ENCODE data around the gene LRRC42.

Gene LRRC42

DNA sequence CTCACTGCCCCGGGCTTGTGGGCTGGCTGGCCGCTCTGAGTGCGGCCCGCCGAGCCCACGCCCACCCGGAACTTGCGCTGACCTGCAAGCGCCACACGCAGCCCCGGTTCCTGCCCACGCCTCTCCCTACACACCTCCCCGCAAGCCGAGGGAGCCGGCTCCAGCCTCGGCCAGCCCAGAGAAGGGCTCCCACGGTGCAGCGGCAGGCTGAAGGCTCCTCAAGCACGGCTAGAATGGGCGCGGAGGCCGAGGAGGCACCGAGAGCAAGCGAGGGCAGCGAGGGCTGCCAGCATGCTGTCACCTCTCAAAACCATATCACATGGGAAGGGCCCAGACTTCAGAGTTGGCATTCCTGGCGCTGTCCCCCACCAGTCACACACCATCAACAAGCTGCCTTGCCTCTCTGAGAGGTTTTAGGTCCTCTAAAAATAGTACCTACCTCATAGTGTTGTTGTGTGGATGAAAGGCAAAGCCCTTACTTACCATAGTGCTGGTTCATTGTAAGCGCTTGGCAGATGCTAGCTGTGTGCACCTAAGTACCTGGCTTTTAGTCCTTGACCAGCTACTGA lies 58.4 kb downstream of the LRRC42 start:
- no peak for DNase-seq (ENCODE audit: low spot score)
- TF ChIP-seq, protein P1, sequence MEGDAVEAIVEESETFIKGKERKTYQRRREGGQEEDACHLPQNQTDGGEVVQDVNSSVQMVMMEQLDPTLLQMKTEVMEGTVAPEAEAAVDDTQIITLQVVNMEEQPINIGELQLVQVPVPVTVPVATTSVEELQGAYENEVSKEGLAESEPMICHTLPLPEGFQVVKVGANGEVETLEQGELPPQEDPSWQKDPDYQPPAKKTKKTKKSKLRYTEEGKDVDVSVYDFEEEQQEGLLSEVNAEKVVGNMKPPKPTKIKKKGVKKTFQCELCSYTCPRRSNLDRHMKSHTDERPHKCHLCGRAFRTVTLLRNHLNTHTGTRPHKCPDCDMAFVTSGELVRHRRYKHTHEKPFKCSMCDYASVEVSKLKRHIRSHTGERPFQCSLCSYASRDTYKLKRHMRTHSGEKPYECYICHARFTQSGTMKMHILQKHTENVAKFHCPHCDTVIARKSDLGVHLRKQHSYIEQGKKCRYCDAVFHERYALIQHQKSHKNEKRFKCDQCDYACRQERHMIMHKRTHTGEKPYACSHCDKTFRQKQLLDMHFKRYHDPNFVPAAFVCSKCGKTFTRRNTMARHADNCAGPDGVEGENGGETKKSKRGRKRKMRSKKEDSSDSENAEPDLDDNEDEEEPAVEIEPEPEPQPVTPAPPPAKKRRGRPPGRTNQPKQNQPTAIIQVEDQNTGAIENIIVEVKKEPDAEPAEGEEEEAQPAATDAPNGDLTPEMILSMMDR (IDR thresholded peaks at IDR 0.05), result no peak
- H3K4me3 ChIP-seq, result no peak overlapping the region
- H3K27ac ChIP-seq, result no peak overlapping the region

DNA sequence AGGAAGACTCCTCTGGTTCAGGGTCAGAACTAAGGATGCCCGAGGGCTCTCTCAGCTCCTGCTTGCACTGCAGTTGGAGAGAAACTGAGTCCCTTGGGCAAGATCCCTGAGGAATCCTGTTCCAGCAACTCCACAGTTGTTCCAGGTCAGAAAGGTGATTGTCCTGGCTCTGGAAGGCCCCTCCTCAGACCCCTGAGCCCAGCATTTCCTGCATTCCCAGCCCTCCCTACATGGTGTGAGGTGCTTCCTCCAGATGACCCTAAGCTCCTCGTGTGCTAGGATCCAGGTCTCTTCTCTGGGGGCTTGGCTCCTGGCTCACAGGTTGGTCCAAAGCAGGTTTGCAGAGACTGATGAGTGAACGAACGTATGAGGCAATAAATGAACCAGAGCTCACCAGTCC lies 60.4 kb downstream of the LRRC42 start:
- DNase-seq (ENCODE audit: low spot score), result no peak
- TF ChIP-seq, protein P1 (IDR thresholded peaks at IDR 0.05), result no peak
- Histone ChIP-seq H3K4me3 (no peak overlapping the region), H3K27ac (no peak overlapping the region)

DNA sequence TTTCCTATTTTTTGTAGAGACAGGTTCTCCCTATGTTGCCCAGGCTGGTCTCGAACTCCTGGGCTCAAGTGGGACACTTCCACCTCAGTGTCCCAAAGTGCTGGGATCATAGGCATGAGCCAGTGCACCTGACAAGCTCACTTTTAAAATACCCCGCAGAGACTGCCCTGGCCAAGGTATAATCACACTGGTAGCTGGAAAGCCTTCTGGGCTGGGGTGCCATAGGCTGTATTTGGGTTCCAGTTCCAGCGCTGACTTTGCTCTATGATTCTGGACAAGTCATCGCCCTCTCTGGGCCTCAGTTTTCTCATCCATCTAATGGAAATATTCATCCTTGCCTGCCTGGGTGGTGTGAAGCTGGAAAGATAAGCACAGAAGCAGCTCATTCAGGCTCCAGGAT lies 61.5 kb downstream of the LRRC42 start:
- no peak for DNase-seq (ENCODE audit: low spot score)
- TF ChIP-seq, protein P1 (IDR thresholded peaks at IDR 0.05), result no peak
- no peak overlapping the region for H3K4me3 ChIP-seq
- H3K27ac ChIP-seq, result no peak overlapping the region

DNA sequence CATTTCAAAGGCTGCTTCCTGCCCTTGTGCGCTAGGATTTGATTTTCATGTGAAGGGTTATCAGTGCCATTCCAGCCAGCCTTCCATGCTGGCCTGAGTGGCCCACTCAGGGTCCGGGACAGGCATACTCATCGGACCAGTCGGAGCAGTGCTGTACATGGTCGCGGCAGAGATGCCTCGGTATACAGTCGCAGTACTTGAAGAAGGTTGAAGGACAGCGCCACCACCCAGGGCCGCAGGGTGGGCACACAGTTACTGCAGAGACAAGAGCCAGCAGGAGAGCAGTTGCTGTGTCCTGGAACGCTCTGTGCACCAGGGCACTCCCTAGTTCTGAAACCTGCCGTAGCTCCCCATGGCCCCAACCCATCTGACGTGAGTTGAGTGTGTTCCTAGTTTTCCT lies 62.7 kb downstream of the LRRC42 start:
- H3K27ac ChIP-seq, result no peak overlapping the region
- TF ChIP-seq, protein P1 (IDR thresholded peaks at IDR 0.05), result no peak
- DNase-seq (ENCODE audit: low spot score), result no peak
- no peak overlapping the region for H3K4me3 ChIP-seq

DNA sequence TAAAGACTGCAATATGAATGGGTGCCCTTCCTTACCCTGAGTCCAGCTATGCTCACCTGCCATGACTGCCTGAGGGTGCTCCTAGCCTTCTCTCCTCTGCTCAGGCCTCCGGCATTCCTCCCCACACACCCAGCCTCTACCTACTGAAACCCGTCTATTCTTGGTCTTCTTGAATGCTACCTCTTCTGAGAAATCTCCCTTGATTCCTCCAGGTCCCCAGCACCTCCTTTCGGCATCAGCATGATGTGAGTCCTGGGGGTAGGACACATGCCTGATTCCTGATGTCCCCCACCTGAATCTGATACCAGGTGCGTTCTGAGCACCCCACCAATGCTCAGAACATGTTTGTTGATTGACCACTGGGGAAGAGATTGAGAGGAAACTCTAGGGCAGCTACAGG lies 63.3 kb downstream of the LRRC42 start:
- Histone ChIP-seq H3K27ac (no peak overlapping the region), H3K4me3 (no peak overlapping the region)
- TF ChIP-seq, protein P1 (IDR thresholded peaks at IDR 0.05), result no peak
- DNase-seq (ENCODE audit: low spot score), result no peak

DNA sequence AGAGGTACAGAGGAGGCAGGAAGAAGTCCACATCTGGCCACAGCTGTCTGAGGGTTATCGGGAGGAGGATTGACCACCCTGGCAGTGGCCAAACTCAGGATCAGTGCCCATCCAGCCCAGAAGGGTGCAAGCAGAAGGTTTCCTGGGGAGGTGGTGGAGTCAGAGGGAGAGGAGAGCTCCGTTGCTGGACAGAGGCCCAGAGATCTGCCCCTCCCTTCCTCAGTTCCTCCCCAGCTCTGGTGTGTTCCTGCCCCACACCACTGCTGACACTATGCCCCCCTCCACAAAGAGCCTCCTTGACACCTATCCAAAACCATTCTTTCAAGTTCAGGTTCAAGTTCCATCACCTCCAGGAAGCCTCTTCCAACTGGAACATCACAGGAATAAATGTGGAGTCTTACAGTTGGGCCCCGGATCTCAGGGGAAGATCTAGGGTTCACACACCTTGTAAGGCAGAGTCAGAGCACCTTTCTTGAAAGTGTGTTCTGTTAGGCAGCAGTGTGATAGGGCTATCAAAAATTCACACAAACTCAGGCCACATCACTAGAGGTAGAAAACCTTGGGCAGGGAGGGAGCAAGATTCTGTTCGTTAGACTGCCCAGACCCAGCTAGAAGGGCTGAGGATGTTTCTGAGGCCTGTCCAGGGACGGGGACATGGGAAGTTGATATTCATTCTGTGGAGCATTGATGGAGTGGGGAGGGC lies 64.4 kb downstream of the LRRC42 start:
- TF ChIP-seq, protein P1 (IDR thresholded peaks at IDR 0.05), result no peak
- DNase-seq (ENCODE audit: low spot score), result no peak
- Histone ChIP-seq H3K4me3 (no peak overlapping the region), H3K27ac (no peak overlapping the region)
